GM12878 (cell line): ENCODE data around the gene CHCHD6. TPM values are rescaled to one million over a fixed set of nuclear protein-coding genes. Genes with fewer than 3 reads are reported as not detected.

Experiments
- ATAC-seq: fragments of 200-7000 bp; cut with Tn5 transposase; 3 replicates; pipeline ENCODE4 v1.9.1; 2020; ENCODE audit warnings: mild to moderate bottlenecking, moderate library complexity
- BruUV-seq: library from RNA; stranded (reverse); fragments of 400-500 nt; replicated peaks from 2 replicates; lab custom pipeline; 2021; lab: Mats Ljungman, UMichigan
- CTCF ChIA-PET: fragments of 300-600 bp; sonication (Branson Sonifier 250); formaldehyde crosslinking; extraction: SDS; loops from one replicate; lab custom pipeline; 2021; ENCODE audit warnings: inconsistent platforms; lab: Yijun Ruan, JAX
- POLR2A ChIA-PET: fragments of 350-600 bp; formaldehyde crosslinking; extraction: SDS; loops from one replicate; lab custom pipeline; 2021; ENCODE audit warnings: inconsistent platforms; lab: Charles Lee
- RAD21 ChIA-PET: fragments of 300-600 bp; sonication (Branson Sonifier 250); formaldehyde crosslinking; loops from one replicate; lab custom pipeline; 2023; ENCODE audit warnings: antibody characterized with exemption; ENCODE audit not compliant: unreplicated experiment; lab: Charles Lee
- SMC1A ChIA-PET: fragments of 300-600 bp; sonication (Branson Sonifier 250); formaldehyde crosslinking; loops from one replicate; lab custom pipeline; 2023; ENCODE audit not compliant: unreplicated experiment, uncharacterized antibody; lab: Charles Lee
- DNase-seq: peaks from one replicate; pipeline ENCODE4 v3.0.0-alpha.2; 2011; ENCODE audit warnings: low read depth, low spot score
- FAIRE-seq: peaks from 3 replicates; lab custom pipeline; 2011; peaks lifted over from hg19 to GRCh38; lab: Jason Lieb, UNC
- H2AFZ ChIP-seq: 2 replicates; pipeline ENCODE4 v1.6.0; 2011; ENCODE audit warnings: low read depth, low read length, control low read depth; ENCODE audit not compliant: control insufficient read depth
- H3K27ac ChIP-seq: 2 replicates; pipeline ENCODE4 v1.5.1; 2011; ENCODE audit warnings: control low read depth; ENCODE audit not compliant: control insufficient read depth, insufficient read depth
- H3K27me3 ChIP-seq, 2 experiments: replicated peaks in 1 of 2; 2 replicates each; pipeline versions ENCODE4 v1.6.0 to v1.6.1; 2011; ENCODE audit warnings: low read length in 1 of 2; ENCODE audit not compliant: control insufficient read depth in 2 of 2, insufficient read depth in 2 of 2
- H3K36me3 ChIP-seq, 2 experiments: 2 replicates each; pipeline ENCODE4 v1.5.1; 2011; ENCODE audit warnings: low read length in 1 of 2; ENCODE audit not compliant: control insufficient read depth in 2 of 2, insufficient read depth in 2 of 2
- H3K4me1 ChIP-seq: 2 replicates; pipeline ENCODE4 v1.6.1; 2011; ENCODE audit warnings: mild to moderate bottlenecking, low read length, moderate library complexity, mixed read lengths; ENCODE audit not compliant: control insufficient read depth, insufficient read depth
- H3K4me2 ChIP-seq: 2 replicates; pipeline ENCODE4 v1.6.0; 2011; ENCODE audit warnings: control low read depth; ENCODE audit not compliant: control insufficient read depth, insufficient read depth
- H3K4me3 ChIP-seq: fragments of 200-600 bp; sonication (generic); 2 replicates; pipeline ENCODE4 v1.5.1; 2016
- H3K79me2 ChIP-seq: 2 replicates; pipeline ENCODE4 v1.6.0; 2011; ENCODE audit warnings: low read length; ENCODE audit not compliant: control insufficient read depth, insufficient read depth
- H3K9ac ChIP-seq: 2 replicates; pipeline ENCODE4 v1.8.0; 2011; ENCODE audit warnings: low read length, control low read depth, mixed read lengths; ENCODE audit not compliant: control insufficient read depth, insufficient read depth
- H3K9me3 ChIP-seq: replicated peaks from 3 replicates; pipeline ENCODE4 v1.5.1; 2011; ENCODE audit warnings: mild to moderate bottlenecking, low read length; ENCODE audit not compliant: control insufficient read depth, insufficient read depth
- H4K20me1 ChIP-seq: 2 replicates; pipeline ENCODE4 v1.6.0; 2011; ENCODE audit not compliant: control insufficient read depth, insufficient read depth
- CHD4 ChIP-seq: fragments of 200-600 bp; sonication (generic); IDR thresholded peaks from 2 replicates; pipeline ENCODE4 v1.6.1; 2016; ENCODE audit warnings: mild to moderate bottlenecking
- CREM ChIP-seq: IDR thresholded peaks from 2 replicates; pipeline ENCODE4 v1.6.1; 2014; ENCODE audit warnings: antibody characterized with exemption, low read depth
- E2F8 ChIP-seq: fragments of 450-650 bp; IDR thresholded peaks from 2 replicates; pipeline ENCODE4 v1.6.1; 2018; ENCODE audit warnings: mild to moderate bottlenecking, low read depth, moderate library complexity; ENCODE audit not compliant: partially characterized antibody
- HDAC2 ChIP-seq: fragments of 200-600 bp; sonication (generic); IDR thresholded peaks from 2 replicates; pipeline ENCODE4 v1.6.1; 2017
- IRF4 ChIP-seq: IDR thresholded peaks from 2 replicates; pipeline ENCODE4 v1.6.1; 2011; ENCODE audit warnings: low read depth, low read length
- JUNB ChIP-seq: IDR thresholded peaks from 2 replicates; pipeline ENCODE4 v1.6.1; 2016; ENCODE audit warnings: antibody characterized with exemption, mild to moderate bottlenecking
- KAT2A ChIP-seq: conservative IDR thresholded peaks from 2 replicates; pipeline ENCODE4 v1.6.1; 2011; ENCODE audit warnings: low read depth, low read length; ENCODE audit not compliant: control insufficient read depth
- NFYA ChIP-seq: IDR thresholded peaks from 2 replicates; pipeline ENCODE4 v1.6.1; 2011; ENCODE audit warnings: low read depth, mild to moderate bottlenecking, low read length, improper control_type of control experiment, borderline replicate concordance
- PKNOX1 ChIP-seq: fragments of 450-650 bp; IDR thresholded peaks from 2 replicates; pipeline ENCODE4 v1.6.1; 2016; ENCODE audit warnings: mild to moderate bottlenecking
- POLR2A ChIP-seq: IDR thresholded peaks from 2 replicates; pipeline ENCODE4 v1.6.1; 2011; ENCODE audit warnings: low read depth, mild to moderate bottlenecking, low read length
- RCOR1 ChIP-seq: conservative IDR thresholded peaks from 2 replicates; pipeline ENCODE4 v1.6.1; 2012; ENCODE audit warnings: low read depth, low read length, improper control_type of control experiment
- SKIL ChIP-seq: fragments of 450-650 bp; IDR thresholded peaks from 2 replicates; pipeline ENCODE4 v1.6.1; 2017; ENCODE audit warnings: mild to moderate bottlenecking, low read depth, inconsistent platforms; ENCODE audit not compliant: poor library complexity, severe bottlenecking
- SMAD1 ChIP-seq: fragments of 450-650 bp; IDR thresholded peaks from 2 replicates; pipeline ENCODE4 v1.6.1; 2018; ENCODE audit warnings: mild to moderate bottlenecking, low read depth; ENCODE audit not compliant: partially characterized antibody
- SMC3 ChIP-seq: IDR thresholded peaks from 2 replicates; pipeline ENCODE4 v1.6.1; 2011; ENCODE audit warnings: low read length, improper control_type of control experiment, borderline replicate concordance
- USF1 ChIP-seq: IDR thresholded peaks from 2 replicates; pipeline ENCODE4 v1.6.1; 2011; ENCODE audit warnings: borderline replicate concordance, low read depth, mild to moderate bottlenecking, moderate library complexity, mixed read lengths, low read length; ENCODE audit not compliant: insufficient read depth; ENCODE audit errors: extremely low read length
- ZNF217 ChIP-seq: fragments of 450-650 bp; IDR thresholded peaks from 2 replicates; pipeline ENCODE4 v1.6.1; 2017; ENCODE audit warnings: antibody characterized with exemption, mild to moderate bottlenecking
- WGBS: methylation state at CpG from one replicate; pipeline ENCODE4 v1.1.6; 2016; ENCODE audit warnings: low lambda C conversion rate; ENCODE audit not compliant: insufficient replicate concordance, insufficient coverage; ENCODE audit errors: missing lambda C conversion rate; 5-methylcytosine and 5-hydroxymethylcytosine counted together
- in situ Hi-C: fragments of 300-500 bp; cut with MboI; formaldehyde crosslinking; loops from 9 replicates; pipeline ENCODE4 v1.14.3; 2018; ENCODE audit warnings: mixed read lengths
- intact Hi-C: fragments of 100-400 bp; cut with micrococcal nuclease; formaldehyde crosslinking; loops from one replicate; pipeline ENCODE4 v1.14.2; 2022; ENCODE audit not compliant: unreplicated experiment
- polyA plus RNA-seq, 11 experiments: library from polyadenylated mRNA; depleted of rRNA in 4 of 11; unstranded in 6 of 11; stranded (reverse) in 5 of 11; fragments of >200 nt; fragmentation: Nextera tagmentation in 4 of 11; fragmentation: Illumina TruSeq in 1 of 11; extraction: Ambion mirVana in 4 of 11; extraction: Trizol in 1 of 11; gene quantifications; 1 replicate in 1 of 11; 2 replicates in 10 of 11; pipeline versions ENCODE4 v1.2.1 to v1.2.3, GENCODE V29; 2011 to 2016; ENCODE audit warnings: inconsistent platforms in 2 of 11, missing spikeins in 2 of 11, low read depth in 1 of 11
- total RNA-seq, 4 experiments: library from RNA; depleted of rRNA in 3 of 4; stranded (reverse); fragments of >200 nt in 3 of 4; fragmentation: Illumina TruSeq in 1 of 4; extraction: Trizol in 1 of 4; gene quantifications; 2 replicates each; pipeline versions ENCODE4 v1.2.1 to v1.2.3, GENCODE V29; 2013 to 2021

Gene CHCHD6
- total and polyA plus RNA-seq, 10 of the 15 experiments (the other 5 are each of a cell fraction or from before 2014, with no cell fraction given), result 2.7 to 16.7 (median 12.3) TPM

- TF ChIP-seq USF1, result no peak
- no peak for TF ChIP-seq SMC3
- no peak for TF ChIP-seq SKIL
- TF ChIP-seq ZNF217, result no peak
- TF ChIP-seq KAT2A, result no peak
- TF ChIP-seq PKNOX1, result no peak
- no peak for TF ChIP-seq JUNB
Measured at GRCh38 chr3:126792998-126793397, 89.0 kb downstream of the CHCHD6 start (continued).

- in situ Hi-C loops, result no loop called here
- Histone ChIP-seq H3K4me2 (no peak overlapping the region), H3K36me3 (no peaks in the 10 kb centered on the region; a peak in 2 of 4 replicates), H2AFZ (no peak overlapping the region), H3K9ac (no peak overlapping the region), H3K79me2 (no peaks in the 10 kb centered on the region)
- no TSS peak for BruUV-seq
- WGBS, result 77% methylated on average over 7 of the region's 7 CpGs
- SMC1A ChIA-PET, result no interaction called here
- no peak for TF ChIP-seq HDAC2
- TF ChIP-seq CHD4, result no peak
- TF ChIP-seq NFYA, result no peak
- no peak for TF ChIP-seq CREM
- TF ChIP-seq E2F8, result no peak
- TF ChIP-seq IRF4, result no peak
- TF ChIP-seq SMAD1, result no peak
- no peak for TF ChIP-seq RCOR1
- no peak for TF ChIP-seq POLR2A
- TF ChIP-seq, all 136 proteins: peak for 0
- intact Hi-C loops, result no loop called here
- H3K4me3 ChIP-seq, result no peak overlapping the region
- ChIA-PET CTCF (no interaction called here), POLR2A (no interaction called here), RAD21 (no interaction called here)
- H3K27ac ChIP-seq, result no peak overlapping the region
- DNase-seq (no peak), ATAC-seq (no peak), FAIRE-seq (no peak)
- no peaks in the 10 kb centered on the region for H3K9me3 ChIP-seq
- H3K27me3 ChIP-seq, result no peaks in the 10 kb centered on the region
- no peaks in the 10 kb centered on the region for H4K20me1 ChIP-seq
- H3K4me1 ChIP-seq, result no peaks in the 10 kb centered on the region
Measured at GRCh38 chr3:126797563-126797962, 93.5 kb downstream of the CHCHD6 start.
